ENCODE measurements around the gene CD52.

GRCh38 chr1:26291433-26291832 lies 26.3 kb upstream of the CD52 start:
- no peak for TF ChIP-seq POLR2A (IDR thresholded peaks at IDR 0.05)
- TF ChIP-seq, protein P1, sequence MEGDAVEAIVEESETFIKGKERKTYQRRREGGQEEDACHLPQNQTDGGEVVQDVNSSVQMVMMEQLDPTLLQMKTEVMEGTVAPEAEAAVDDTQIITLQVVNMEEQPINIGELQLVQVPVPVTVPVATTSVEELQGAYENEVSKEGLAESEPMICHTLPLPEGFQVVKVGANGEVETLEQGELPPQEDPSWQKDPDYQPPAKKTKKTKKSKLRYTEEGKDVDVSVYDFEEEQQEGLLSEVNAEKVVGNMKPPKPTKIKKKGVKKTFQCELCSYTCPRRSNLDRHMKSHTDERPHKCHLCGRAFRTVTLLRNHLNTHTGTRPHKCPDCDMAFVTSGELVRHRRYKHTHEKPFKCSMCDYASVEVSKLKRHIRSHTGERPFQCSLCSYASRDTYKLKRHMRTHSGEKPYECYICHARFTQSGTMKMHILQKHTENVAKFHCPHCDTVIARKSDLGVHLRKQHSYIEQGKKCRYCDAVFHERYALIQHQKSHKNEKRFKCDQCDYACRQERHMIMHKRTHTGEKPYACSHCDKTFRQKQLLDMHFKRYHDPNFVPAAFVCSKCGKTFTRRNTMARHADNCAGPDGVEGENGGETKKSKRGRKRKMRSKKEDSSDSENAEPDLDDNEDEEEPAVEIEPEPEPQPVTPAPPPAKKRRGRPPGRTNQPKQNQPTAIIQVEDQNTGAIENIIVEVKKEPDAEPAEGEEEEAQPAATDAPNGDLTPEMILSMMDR (IDR thresholded peaks at IDR 0.05): no peak
- no peak for TF ChIP-seq POLR2AphosphoS5 (IDR thresholded peaks at IDR 0.05)
